Fibroblast of skin of back (primary cell): Measurements from ENCODE around the gene ODAD3.
A peak's percentile ranks its signal among the peaks of the same experiment; 100 is the strongest.
"Not testable (repeated sequence)": the region's sequence is repeated elsewhere in the genome, so short reads cannot be mapped to it uniquely, and the experiment has no call there.

Experiments
- DNase-seq: peaks from one replicate; pipeline ENCODE4 v3.0.0-alpha.2; 2013

ODAD3 gene

GRCh38 chr19:11434703-11435056 is 241 bp downstream of the ODAD3 start:
- DNase-seq, result no peak

- not testable (repeated sequence) for DNase-seq
Measured at GRCh38 chr19:11433526-11433925, 1.4 kb downstream of the ODAD3 start.

GRCh38 chr19:11426656-11427055 is 8.3 kb downstream of the ODAD3 start:
- no peak for DNase-seq

GRCh38 chr19:11425719-11426457 is 9.0 kb downstream of the ODAD3 start:
- DNase-seq, result no peak

- DNase-seq, result no peak
Measured at GRCh38 chr19:11423791-11424181, 11.1 kb downstream of the ODAD3 start.

GRCh38 chr19:11423164-11423790 is 11.6 kb downstream of the ODAD3 start:
- DNase-seq, result no peak

- peak; percentile 54 for DNase-seq
Measured at GRCh38 chr19:11422163-11423065, 12.5 kb downstream of the ODAD3 start.

GRCh38 chr19:11421371-11422098 is 13.4 kb downstream of the ODAD3 start:
- no peak for DNase-seq

- no peak for DNase-seq
Measured at GRCh38 chr19:11420429-11421370, 14.2 kb downstream of the ODAD3 start.

GRCh38 chr19:11418549-11419506 is 16.1 kb downstream of the ODAD3 start, which contains the start of gene RGL3:
Gene RGL3 (minus strand): TSS chr19:11419314. CDS start chr19:11419278, 36 bp downstream.
- no peak for DNase-seq

- no peak for DNase-seq
Measured at GRCh38 chr19:11418094-11418548, 16.8 kb downstream of the ODAD3 start.

- DNase-seq, result no peak
Measured at GRCh38 chr19:11416346-11417052, 18.4 kb downstream of the ODAD3 start.

- DNase-seq, result no peak
Measured at GRCh38 chr19:11414544-11414943, 20.4 kb downstream of the ODAD3 start.

- DNase-seq, result peak; percentile 48
Measured at GRCh38 chr19:11410682-11411081, 24.2 kb downstream of the ODAD3 start.

- DNase-seq, result no peak
Measured at GRCh38 chr19:11408591-11408990, 26.3 kb downstream of the ODAD3 start.

- DNase-seq, result not testable (repeated sequence)
Measured at GRCh38 chr19:11406703-11407236, 28.2 kb downstream of the ODAD3 start.

- DNase-seq, result no peak
Measured at GRCh38 chr19:11405846-11406643, 28.9 kb downstream of the ODAD3 start.

- DNase-seq, result no peak
Measured at GRCh38 chr19:11404588-11405222, 30.2 kb downstream of the ODAD3 start.
